ENCODE measurements around the gene GRM8.

GRM8 gene

GRCh38 chr7:127258111-127258510, 5.4 kb upstream of the GRM8 start:
- no peaks in the 10 kb centered on the region for H3K9me3 ChIP-seq (ENCODE audit: control insufficient read depth, insufficient read depth, low read depth, low read length)
- TF ChIP-seq ZNF335 (tag by site-specific recombination; conservative IDR thresholded peaks at IDR 0.05) (no peak), ZNF792 (tag by site-specific recombination; IDR thresholded peaks at IDR 0.05) (no peak)
- TF ChIP-seq, protein P1, sequence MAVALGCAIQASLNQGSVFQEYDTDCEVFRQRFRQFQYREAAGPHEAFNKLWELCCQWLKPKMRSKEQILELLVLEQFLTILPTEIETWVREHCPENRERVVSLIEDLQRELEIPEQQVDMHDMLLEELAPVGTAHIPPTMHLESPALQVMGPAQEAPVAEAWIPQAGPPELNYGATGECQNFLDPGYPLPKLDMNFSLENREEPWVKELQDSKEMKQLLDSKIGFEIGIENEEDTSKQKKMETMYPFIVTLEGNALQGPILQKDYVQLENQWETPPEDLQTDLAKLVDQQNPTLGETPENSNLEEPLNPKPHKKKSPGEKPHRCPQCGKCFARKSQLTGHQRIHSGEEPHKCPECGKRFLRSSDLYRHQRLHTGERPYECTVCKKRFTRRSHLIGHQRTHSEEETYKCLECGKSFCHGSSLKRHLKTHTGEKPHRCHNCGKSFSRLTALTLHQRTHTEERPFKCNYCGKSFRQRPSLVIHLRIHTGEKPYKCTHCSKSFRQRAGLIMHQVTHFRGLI (tag by site-specific recombination; IDR thresholded peaks at IDR 0.05), result no peak
- H3K4me1 ChIP-seq (ENCODE audit: control insufficient read depth, insufficient read depth, low read length), result no peaks in the 10 kb centered on the region
- no peaks in the 10 kb centered on the region for H3K36me3 ChIP-seq (ENCODE audit: control insufficient read depth in 2 of 2, insufficient read depth in 1 of 2, low read length in 2 of 2)
- ChIA-PET POLR2A (no interaction called here), CTCF (interaction anchor here (0.8 kb wide), 1 partner anchor 271 kb away, joined by 3 read pairs; no protein-coding TSS in a partner anchor)
- no peak overlapping the region for H3K4me3 ChIP-seq (ENCODE audit: low read depth, low read length)
- no peak overlapping the region for H3K27ac ChIP-seq (ENCODE audit: extremely low read depth, low read depth, low read length)

DNA sequence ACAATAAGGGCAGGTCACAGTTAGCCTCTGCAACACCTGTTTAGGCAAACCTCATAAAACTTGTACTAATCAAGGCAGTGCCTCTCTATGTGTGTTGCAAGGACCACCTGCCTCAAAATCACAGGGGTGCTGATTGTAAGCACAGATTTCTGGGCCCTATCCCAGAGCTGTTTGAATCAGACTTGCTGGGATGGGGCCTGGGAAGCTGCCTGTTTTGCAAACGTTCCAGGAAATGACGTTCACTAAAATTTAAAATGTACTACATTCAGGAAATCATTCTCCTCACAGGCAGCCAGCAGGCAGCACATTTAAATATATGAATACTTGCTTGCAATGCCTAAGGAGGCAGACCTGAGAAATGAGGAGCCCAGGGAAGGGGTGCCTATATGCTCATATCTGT, 4.3 kb upstream of the GRM8 start:
- no peak overlapping the region for H3K27ac ChIP-seq (ENCODE audit: extremely low read depth, low read depth, low read length)
- POLR2A ChIA-PET, result no interaction called here
- no peaks in the 10 kb centered on the region for H3K4me1 ChIP-seq (ENCODE audit: control insufficient read depth, insufficient read depth, low read length)
- no peak for TF ChIP-seq PBX3 (CRISPR knock-in tag; IDR thresholded peaks at IDR 0.05)
- TF ChIP-seq, protein P2, sequence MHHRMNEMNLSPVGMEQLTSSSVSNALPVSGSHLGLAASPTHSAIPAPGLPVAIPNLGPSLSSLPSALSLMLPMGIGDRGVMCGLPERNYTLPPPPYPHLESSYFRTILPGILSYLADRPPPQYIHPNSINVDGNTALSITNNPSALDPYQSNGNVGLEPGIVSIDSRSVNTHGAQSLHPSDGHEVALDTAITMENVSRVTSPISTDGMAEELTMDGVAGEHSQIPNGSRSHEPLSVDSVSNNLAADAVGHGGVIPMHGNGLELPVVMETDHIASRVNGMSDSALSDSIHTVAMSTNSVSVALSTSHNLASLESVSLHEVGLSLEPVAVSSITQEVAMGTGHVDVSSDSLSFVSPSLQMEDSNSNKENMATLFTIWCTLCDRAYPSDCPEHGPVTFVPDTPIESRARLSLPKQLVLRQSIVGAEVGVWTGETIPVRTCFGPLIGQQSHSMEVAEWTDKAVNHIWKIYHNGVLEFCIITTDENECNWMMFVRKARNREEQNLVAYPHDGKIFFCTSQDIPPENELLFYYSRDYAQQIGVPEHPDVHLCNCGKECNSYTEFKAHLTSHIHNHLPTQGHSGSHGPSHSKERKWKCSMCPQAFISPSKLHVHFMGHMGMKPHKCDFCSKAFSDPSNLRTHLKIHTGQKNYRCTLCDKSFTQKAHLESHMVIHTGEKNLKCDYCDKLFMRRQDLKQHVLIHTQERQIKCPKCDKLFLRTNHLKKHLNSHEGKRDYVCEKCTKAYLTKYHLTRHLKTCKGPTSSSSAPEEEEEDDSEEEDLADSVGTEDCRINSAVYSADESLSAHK (tag by site-specific recombination; IDR thresholded peaks at IDR 0.05), result no peak
- TF ChIP-seq ZNF561 (tag by site-specific recombination; IDR thresholded peaks at IDR 0.05; ENCODE audit: borderline replicate concordance), result no peak
- no peak for TF ChIP-seq ZNF677 (tag by site-specific recombination; IDR thresholded peaks at IDR 0.05)
- no peak for TF ChIP-seq TRIM28 (IDR thresholded peaks at IDR 0.05; ENCODE audit: borderline replicate concordance, low read length)
- no peak for TF ChIP-seq ZSCAN30 (tag by site-specific recombination; IDR thresholded peaks at IDR 0.05)
- no peak for TF ChIP-seq ZNF510 (tag by site-specific recombination; IDR thresholded peaks at IDR 0.05; ENCODE audit: insufficient replicate concordance)
- TF ChIP-seq ZNF184 (tag by site-specific recombination; IDR thresholded peaks at IDR 0.05), result no peak
- no peak for TF ChIP-seq ZNF707 (tag by site-specific recombination; IDR thresholded peaks at IDR 0.05)
- CTCF ChIA-PET, result no interaction called here
- no peaks in the 10 kb centered on the region for H3K9me3 ChIP-seq (ENCODE audit: control insufficient read depth, insufficient read depth, low read depth, low read length)
- H3K4me3 ChIP-seq (ENCODE audit: low read depth, low read length), result no peak overlapping the region
- no peaks in the 10 kb centered on the region for H3K36me3 ChIP-seq (ENCODE audit: control insufficient read depth in 2 of 2, insufficient read depth in 1 of 2, low read length in 2 of 2)

DNA sequence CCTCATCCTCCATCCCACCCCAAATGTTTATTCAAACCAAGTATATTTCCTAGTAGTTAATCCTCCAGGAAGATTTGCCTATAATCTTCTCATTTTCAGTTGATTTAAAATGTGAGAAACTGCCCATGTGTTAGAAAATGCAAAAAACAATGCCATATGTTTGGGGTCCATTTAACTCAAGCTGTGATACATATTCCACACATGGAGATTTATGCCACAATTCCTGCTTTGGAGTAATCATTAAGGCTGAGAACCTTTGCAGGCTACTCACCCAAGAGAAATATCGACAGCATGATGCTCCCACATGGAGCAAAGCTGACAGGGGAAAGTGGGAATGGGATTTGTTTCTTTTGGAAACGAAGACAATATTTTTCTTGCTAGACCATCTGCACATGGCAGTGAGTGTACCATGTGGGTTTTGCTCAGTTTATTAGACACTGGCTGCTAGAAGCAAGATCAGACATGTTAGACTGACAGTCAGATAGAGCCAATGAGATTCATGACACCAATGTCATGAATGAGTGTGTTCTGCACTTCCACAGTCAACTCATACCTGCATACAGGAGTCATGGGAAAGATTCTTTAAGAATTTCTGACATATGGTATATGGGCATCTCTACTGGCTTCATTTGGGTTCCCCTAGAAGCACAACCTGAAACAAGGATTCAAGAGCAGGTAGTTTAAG, 3.4 kb upstream of the GRM8 start:
- H3K9me3 ChIP-seq (ENCODE audit: control insufficient read depth, insufficient read depth, low read depth, low read length), result no peaks in the 10 kb centered on the region
- no peak overlapping the region for H3K27ac ChIP-seq (ENCODE audit: extremely low read depth, low read depth, low read length)
- H3K4me3 ChIP-seq (ENCODE audit: low read depth, low read length), result no peak overlapping the region
- POLR2A ChIA-PET, result no interaction called here
- TF ChIP-seq, protein P3, sequence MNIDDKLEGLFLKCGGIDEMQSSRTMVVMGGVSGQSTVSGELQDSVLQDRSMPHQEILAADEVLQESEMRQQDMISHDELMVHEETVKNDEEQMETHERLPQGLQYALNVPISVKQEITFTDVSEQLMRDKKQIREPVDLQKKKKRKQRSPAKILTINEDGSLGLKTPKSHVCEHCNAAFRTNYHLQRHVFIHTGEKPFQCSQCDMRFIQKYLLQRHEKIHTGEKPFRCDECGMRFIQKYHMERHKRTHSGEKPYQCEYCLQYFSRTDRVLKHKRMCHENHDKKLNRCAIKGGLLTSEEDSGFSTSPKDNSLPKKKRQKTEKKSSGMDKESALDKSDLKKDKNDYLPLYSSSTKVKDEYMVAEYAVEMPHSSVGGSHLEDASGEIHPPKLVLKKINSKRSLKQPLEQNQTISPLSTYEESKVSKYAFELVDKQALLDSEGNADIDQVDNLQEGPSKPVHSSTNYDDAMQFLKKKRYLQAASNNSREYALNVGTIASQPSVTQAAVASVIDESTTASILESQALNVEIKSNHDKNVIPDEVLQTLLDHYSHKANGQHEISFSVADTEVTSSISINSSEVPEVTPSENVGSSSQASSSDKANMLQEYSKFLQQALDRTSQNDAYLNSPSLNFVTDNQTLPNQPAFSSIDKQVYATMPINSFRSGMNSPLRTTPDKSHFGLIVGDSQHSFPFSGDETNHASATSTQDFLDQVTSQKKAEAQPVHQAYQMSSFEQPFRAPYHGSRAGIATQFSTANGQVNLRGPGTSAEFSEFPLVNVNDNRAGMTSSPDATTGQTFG (tag by site-specific recombination; IDR thresholded peaks at IDR 0.05; ENCODE audit: borderline replicate concordance), result no peak
- no peak for TF ChIP-seq ZNF133 (tag by site-specific recombination; IDR thresholded peaks at IDR 0.05)
- no peak for TF ChIP-seq ZNF350 (tag by site-specific recombination; IDR thresholded peaks at IDR 0.05)
- TF ChIP-seq, protein P4, sequence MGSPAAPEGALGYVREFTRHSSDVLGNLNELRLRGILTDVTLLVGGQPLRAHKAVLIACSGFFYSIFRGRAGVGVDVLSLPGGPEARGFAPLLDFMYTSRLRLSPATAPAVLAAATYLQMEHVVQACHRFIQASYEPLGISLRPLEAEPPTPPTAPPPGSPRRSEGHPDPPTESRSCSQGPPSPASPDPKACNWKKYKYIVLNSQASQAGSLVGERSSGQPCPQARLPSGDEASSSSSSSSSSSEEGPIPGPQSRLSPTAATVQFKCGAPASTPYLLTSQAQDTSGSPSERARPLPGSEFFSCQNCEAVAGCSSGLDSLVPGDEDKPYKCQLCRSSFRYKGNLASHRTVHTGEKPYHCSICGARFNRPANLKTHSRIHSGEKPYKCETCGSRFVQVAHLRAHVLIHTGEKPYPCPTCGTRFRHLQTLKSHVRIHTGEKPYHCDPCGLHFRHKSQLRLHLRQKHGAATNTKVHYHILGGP (tag by site-specific recombination; IDR thresholded peaks at IDR 0.05), result no peak
- no peak for TF ChIP-seq PBX3 (CRISPR knock-in tag; IDR thresholded peaks at IDR 0.05)
- no peaks in the 10 kb centered on the region for H3K36me3 ChIP-seq (ENCODE audit: control insufficient read depth in 2 of 2, insufficient read depth in 1 of 2, low read length in 2 of 2)
- no peaks in the 10 kb centered on the region for H3K4me1 ChIP-seq (ENCODE audit: control insufficient read depth, insufficient read depth, low read length)
- CTCF ChIA-PET, result interaction anchor here (0.6 kb wide), 1 partner anchor 562 kb away, joined by 8 read pairs; no protein-coding TSS in a partner anchor
